GM10847 (cell line): ENCODE data around the gene SLC18A3.

ENCODE experiments used
- POLR2A ChIP-seq: IDR thresholded peaks from 2 replicates; pipeline ENCODE4 v1.6.1; 2011; ENCODE audit not compliant: insufficient read length; ENCODE audit errors: extremely low read depth

The SLC18A3 gene

DNA sequence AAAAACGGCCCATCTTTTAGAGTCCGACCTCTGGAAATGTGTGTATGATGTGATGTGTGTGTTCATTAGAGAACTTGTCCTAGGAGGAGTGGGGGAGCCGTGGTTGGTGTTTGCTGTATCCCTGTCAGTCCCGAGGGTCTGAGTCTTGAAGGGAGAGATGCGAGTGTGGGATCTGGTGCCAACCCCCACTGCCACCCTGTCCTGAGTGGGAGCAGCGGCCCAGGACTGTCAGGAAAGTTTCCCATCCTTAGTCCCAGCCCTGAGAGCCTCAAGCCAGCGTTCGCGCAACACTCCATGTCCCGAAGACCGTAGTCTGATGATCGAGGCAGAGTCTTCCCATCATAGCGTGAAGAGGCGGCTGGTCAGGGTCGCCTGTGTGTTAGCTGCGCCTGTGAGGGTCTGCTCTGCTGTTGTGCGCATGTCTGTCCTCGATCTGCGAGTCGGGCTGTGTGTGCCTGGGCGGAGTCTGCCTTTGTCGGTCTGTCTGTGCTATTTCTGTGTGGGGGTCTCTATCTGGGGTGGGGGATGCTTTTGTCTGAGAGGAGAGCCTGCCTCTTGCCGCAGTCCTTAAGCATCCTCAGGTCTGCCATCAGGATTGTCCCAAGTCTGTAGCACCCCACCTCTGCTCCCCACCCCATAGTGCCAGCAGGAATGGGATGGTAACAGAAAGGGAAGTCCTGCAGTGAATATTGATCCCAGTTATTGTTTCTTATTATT lies 3.2 kb downstream of the SLC18A3 start:
- no peak for TF ChIP-seq POLR2A

DNA sequence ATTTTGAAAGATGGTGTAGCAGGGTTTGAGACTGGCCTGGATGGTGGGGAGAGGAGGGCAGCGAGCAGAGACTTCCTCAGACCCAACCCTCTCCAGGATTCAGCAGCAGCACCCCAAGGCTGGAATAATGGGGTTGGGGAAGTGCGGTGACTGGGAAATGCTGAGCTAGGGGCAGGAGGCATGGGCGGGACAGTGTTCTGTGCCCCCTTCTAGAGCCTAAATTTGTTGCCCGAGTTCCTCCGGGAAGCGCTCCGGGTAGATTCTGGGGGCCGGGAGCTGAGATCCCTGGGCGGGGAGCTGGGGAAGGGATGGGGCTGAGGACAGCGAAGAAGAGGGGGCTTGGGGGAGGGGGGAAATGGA lies 3.8 kb downstream of the SLC18A3 start, which contains the start of gene CHAT:
Gene CHAT, plus strand, starts transcription at position 156 of the 360 bp plus-strand sequence. Its CDS starts 153 bp downstream, at position 309.
- no peak for TF ChIP-seq POLR2A

DNA sequence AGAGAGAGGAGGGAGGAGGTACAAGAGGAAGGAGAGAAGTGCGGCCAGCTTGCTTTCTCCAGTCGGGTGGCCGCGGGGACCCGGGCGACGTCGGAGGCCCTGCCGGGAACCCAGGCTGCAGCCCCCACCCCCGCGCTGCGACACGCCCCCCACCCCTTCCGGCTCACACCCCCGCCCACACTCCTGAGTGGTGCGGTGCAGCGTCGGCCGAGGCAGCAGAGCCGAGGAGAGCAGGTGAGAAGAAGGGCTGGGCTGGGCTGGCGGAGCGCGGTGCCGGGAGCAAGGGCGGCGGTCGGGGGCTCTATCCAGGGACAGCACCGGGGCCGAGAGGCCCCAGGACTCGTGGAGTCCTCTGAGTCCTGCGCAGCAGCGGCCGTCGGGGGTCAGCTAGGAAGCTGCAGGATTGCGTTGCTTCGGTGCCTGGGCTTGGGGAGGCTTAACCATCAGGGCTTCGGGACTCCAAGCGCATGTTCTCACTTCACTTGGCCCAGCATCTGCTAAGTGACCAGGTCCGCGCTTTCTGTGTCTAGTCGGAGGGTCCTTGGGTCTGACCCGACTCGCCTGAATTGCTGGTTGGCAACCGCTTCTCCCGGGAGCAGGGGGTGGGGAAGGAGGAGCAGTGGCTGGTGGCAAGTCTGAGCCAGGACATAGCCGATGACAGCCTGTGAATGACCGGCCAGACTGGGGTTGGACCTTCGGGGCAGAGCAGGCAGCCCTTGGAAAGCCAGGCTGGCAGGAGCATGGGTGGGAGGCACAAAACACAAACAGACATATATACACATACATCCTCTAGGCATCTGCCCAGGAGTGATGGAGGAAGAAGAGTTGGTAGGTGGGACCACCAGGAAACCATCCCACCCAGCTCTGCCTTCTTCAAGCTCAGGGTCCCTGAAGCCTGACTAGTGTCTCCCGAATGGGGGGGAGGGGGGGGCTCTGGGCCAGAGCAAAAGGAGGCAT lies 4.4 kb downstream of the SLC18A3 start:
- no peak for TF ChIP-seq POLR2A

DNA sequence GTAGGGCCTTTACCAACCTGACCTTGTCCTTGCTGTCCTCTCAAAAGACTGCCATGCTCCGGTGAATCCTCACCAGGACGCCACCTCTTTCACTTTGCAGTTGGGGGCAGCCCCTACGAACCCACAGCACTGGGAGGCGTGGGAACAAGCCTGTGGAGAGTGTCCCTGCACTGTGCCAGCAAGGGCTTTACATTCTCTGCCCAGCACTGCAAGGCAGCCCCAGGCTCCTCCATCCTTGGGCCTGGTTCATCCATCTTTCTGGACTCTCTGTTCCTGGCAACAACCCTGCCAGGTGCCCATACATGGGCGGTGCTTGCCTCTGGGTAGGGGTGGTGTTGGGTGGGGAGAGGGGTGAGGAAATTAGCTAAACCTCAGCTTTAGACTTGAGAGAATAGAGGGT lies 5.1 kb downstream of the SLC18A3 start:
- TF ChIP-seq POLR2A: no peak

DNA sequence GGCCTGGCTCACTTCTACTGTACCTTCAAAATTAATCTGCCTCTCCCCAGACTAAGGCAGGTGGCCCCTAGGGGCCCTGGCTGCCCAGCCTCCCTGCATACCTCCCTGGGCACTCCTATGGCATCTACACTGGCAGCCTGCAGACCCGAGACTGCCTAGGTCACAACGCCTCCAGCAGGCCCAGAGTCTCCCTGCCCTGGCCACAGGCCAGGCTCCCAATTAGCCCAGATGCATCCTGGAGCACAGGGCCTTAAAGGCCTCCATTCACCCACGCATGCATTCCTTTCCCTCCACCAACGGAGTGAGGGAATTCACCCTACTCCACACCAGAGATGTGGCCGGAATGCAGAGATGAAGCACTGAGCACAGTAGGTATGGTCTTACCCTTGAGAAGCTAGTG lies 5.6 kb downstream of the SLC18A3 start:
- TF ChIP-seq POLR2A: no peak

DNA sequence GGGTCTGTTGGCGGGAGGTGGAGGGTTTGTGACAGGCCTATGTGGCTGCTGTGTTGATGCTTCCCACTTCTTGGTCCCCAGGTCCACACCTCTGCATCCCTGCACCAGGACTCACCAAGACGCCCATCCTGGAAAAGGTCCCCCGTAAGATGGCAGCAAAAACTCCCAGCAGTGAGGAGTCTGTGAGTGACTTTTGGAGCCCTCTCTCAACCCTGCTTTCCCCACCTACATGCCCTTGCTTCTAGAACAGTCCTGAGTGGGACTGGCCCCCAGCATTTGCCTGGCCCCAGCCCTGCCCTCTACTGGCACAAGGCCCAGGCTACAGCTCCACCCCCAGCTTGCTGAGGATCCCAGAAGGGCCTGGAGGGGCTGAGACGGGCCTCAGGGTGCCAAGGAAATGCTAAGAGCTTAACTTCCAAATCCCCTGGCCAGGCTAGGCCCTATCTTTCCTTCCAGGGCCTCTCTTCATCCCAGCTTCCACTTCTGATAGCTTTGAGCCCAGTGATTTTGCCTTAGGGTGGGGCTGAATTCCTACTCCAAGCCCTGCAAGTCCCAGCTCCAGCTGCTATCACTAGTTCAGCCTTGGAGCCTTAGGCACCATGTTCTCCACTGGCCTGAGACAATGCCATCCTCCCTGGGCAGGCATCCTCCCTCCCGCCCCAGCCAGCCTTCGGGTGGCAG lies 6.5 kb downstream of the SLC18A3 start:
- TF ChIP-seq POLR2A: no peak

DNA sequence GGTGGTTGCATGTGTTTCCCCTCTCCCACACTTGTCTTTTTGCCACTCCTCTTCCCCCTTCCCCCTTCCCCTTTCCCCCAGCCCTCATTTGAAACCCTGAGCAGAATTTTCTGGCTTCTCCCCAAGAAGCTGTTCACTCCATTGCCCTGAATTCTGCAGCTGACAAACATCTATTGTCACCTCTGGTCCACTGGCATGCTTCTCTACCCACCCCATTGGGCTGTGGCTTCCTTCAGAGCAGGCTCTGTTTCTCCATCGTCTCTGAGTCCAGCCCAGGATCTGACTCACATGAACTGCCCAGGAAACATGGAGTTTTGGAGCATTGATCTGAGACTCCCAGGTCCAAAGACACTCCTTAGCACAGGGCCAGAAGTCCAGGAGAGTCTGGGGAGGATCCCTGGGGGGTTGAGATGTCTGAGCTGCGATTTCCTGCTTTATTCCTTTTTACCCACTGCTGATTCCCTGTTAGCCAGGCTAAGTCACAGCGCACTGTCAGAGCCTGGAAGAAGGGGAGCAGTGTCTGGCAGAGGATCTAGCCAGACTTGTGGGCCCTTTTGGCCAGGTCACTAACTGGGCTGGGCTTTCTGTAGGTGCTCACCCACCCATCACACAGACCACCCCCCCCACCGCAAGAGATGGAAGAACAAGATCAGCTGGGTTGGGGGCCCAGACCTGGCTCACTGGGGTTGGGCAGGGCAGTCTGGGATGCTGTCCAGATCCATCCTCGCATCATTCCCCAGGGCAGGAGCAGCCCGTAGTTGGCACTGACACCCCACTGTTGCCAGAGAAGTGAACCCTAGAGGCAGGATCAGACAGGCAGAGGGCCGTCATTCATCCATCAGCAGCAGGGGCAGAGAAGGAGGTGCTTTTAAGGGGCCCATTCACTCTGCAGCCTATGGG lies 7.3 kb downstream of the SLC18A3 start:
- no peak for TF ChIP-seq POLR2A

DNA sequence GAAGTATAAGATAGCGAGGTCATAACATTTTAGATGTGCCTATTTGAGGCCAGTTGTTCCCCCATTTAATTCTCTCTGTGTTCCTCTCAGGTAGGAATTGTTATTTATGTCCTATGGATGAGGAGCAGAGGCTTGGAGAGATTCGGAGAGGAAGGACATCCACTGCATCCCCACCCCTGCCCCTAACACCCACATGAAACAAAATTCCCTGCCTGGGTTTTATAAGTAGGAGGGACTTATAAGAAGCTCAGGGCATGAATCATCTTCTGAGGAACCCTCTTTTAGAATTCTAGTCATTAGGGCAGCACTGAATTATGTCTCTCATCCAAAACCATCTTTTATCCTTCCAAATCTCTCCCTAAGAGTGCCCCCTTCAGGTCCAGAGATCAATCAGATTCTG lies 8.7 kb downstream of the SLC18A3 start:
- no peak for TF ChIP-seq POLR2A

DNA sequence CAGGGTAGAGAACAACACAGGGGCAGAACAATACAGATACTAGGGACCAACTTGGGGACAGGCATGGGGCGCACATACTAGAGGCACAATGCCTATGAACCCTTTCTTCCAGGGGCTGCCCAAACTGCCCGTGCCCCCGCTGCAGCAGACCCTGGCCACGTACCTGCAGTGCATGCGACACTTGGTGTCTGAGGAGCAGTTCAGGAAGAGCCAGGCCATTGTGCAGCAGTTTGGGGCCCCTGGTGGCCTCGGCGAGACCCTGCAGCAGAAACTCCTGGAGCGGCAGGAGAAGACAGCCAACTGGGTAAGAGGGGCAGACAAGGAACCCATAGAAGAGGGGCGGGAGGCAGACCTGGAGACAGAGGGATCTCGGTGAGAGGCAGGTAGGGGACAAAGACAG lies 9.5 kb downstream of the SLC18A3 start:
- TF ChIP-seq POLR2A: no peak

DNA sequence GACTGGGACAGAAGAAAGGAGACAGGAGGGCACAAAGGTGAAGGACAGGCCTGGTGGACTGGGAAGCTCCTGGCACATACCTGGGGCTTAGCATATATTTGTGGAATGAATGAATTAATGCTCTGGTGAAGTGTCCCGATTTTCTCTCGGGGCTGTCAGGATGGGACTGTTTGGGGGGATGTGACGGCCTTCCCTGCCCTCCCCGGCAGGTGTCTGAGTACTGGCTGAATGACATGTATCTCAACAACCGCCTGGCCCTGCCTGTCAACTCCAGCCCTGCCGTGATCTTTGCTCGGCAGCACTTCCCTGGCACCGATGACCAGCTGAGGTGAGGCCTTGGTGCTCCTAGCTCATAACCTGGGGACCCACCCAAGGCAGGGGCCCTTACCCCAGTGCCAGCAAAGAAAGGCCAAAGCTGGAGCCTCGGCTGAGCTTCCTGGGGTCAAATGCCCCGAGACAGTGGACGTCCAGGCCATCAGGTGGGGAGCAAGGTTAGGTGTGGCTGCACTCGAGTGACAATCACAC lies 10.2 kb downstream of the SLC18A3 start:
- TF ChIP-seq POLR2A: no peak

DNA sequence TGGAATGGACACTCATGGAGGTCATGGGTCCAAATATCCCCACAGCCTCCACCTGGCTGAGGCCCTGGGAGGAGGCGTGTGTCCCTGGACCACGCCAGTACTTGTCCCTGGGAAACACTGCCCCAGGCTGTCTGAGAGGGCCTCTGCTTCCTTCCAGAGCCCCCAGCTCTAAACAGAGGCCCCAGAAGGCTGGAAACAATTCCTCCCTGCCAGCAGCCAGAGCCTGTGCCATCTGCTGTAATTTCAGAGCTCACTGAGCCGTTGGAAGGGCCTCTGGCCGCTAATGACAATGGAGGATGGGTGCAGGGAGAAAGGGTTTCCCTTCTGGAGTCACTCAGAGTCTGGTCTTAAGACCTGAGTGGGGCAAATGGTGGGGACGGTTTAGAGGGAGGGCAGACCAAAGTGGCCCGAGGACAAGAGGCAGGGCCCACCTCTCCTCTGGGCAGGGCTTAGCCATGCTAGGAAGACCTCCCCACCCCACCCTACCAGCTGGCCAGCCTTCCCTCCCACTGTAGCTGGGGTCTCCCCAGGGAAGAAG lies 10.8 kb downstream of the SLC18A3 start:
- no peak for TF ChIP-seq POLR2A

DNA sequence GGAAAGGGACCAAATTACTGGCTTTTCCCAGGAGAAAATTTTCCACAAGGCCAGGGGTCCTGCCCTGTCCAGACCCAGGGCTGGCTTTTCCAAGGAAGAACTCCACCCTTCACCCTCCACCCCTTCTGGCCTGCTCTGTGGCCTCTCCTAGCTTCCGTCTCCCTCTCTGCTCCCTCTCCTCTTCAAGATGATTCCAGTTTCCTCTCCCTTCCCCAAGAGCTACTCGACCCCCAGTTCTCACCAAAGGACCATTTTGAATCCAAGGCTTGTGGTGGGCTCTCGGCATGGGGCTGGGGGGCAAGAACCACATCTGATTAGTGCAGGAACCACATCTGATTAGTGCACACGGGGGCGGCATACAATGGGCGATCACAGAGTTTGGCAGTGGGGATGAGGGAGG lies 11.5 kb downstream of the SLC18A3 start:
- TF ChIP-seq POLR2A: no peak

DNA sequence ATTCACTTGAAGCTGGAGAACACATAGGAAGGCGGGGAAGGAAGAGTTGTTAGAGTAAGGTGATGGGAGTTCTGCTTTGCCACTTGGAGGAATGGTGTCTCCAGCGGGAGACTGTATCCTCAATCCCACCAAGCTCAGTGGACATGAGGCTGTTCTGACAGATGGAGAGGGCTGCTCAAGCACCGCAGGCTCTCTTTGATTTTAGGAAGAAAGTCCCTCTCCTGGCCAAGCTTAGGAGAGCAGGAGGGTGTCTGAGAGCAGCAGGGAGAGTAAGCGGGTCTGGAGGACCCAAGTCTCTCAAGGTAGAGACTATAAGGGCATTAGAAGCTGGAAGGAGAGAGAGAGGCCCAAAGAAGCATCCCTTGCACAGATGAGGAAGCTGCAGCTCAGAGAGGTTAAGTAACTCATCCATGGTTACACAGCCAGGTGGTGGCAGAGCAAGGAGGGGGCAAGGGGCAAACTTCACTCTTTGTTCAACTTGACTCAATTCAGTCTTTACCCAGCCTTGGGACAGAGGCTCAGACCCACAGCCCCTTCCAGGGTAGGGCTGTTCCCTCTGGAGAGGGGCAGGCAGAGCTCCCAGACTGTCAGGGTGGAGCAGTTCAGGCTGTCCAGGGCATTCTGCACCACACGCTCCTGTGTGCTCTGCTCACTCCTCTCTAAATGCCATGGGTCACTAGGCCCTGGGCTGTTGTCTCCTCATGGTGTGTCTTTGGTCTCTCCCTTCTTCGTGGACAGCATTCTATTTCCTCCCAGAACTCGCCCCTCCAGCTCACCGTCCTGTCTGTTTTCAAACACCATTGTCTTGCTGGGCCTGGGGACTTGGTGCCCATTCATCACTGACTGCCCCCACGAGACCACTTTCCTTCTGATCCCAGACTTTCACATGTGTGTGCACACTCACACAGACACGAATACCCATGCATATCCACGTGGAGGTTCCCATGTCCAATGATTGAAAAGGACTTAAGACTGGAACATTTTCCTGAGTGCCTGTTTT lies 12.6 kb downstream of the SLC18A3 start:
- TF ChIP-seq POLR2A: no peak

DNA sequence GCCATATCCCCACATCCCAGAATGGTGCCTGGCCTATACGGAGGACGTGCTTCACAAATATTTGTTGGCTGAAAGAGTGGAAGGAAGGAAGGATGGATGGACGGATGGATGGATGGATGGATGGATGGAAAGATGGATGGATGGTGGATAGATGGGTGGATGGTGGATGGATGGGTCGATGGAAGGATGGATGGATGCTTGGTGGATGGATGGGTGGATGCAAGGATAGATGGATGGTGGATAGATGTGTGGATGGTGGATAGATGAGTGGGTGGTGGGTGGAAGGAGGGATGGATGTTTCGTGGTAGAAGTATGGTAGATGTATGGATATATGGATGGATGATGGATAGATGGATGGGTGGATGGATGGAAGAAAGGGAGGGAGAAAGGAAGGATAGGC lies 14.5 kb downstream of the SLC18A3 start:
- no peak for TF ChIP-seq POLR2A
